Fibroblast of lung (primary cell): Measurements from ENCODE around the gene DLGAP1. TPM values are rescaled to one million over a fixed set of nuclear protein-coding genes. Genes with fewer than 3 reads are reported as not detected.

Source experiments
- DNase-seq, 2 donors: peaks; one replicate each; pipeline versions ENCODE4 v3.0.0 to v3.0.0-alpha.2; 2010; ENCODE audit warnings: low read depth in 2 of 2
- H2AFZ ChIP-seq: 2 replicates; pipeline ENCODE4 v1.5.1; 2012; ENCODE audit warnings: low read length, control low read depth, inconsistent platforms
- H3K27ac ChIP-seq: 2 replicates; pipeline ENCODE4 v1.5.1; 2011; ENCODE audit warnings: low read length, control low read depth; ENCODE audit not compliant: insufficient read depth
- H3K27me3 ChIP-seq: 2 replicates; pipeline ENCODE4 v1.5.1; 2011; ENCODE audit warnings: mild to moderate bottlenecking, low read length; ENCODE audit not compliant: control insufficient read depth, insufficient read depth
- H3K36me3 ChIP-seq: 2 replicates; pipeline ENCODE4 v1.5.1; 2011; ENCODE audit warnings: low read length; ENCODE audit not compliant: control insufficient read depth, insufficient read depth
- H3K4me1 ChIP-seq: 2 replicates; pipeline ENCODE4 v1.5.1; 2011; ENCODE audit warnings: low read length; ENCODE audit not compliant: control insufficient read depth, insufficient read depth; ENCODE audit errors: extremely low read depth
- H3K4me2 ChIP-seq: 2 replicates; pipeline ENCODE4 v1.5.1; 2011; ENCODE audit warnings: low read length, control low read depth; ENCODE audit not compliant: insufficient read depth; ENCODE audit errors: extremely low read depth
- H3K4me3 ChIP-seq, 4 experiments: fragments of 200-600 bp in 1 of 4; sonication (generic) in 1 of 4; replicated peaks in 1 of 4; 2 replicates each; pipeline ENCODE4 v1.5.1; 2011 to 2016; ENCODE audit warnings: low read length in 4 of 4, low read depth in 3 of 4, mild to moderate bottlenecking in 3 of 4, control low read depth in 2 of 4, inconsistent platforms in 1 of 4, mixed read lengths in 1 of 4; ENCODE audit not compliant: insufficient read depth in 1 of 4; ENCODE audit errors: control extremely low read depth in 1 of 4
- H3K79me2 ChIP-seq: 2 replicates; pipeline ENCODE4 v1.5.1; 2012; ENCODE audit warnings: mild to moderate bottlenecking, low read length, inconsistent platforms; ENCODE audit not compliant: control insufficient read depth, insufficient read depth
- H3K9ac ChIP-seq: 2 replicates; pipeline ENCODE4 v1.5.1; 2011; ENCODE audit warnings: mild to moderate bottlenecking, low read length, control low read depth; ENCODE audit not compliant: insufficient read depth
- H3K9me3 ChIP-seq: 2 replicates; pipeline ENCODE4 v1.5.1; 2012; ENCODE audit warnings: low read depth, low read length; ENCODE audit not compliant: control insufficient read depth, insufficient read depth
- H4K20me1 ChIP-seq: 2 replicates; pipeline ENCODE4 v1.5.1; 2011; ENCODE audit warnings: low read length; ENCODE audit not compliant: control insufficient read depth, insufficient read depth; ENCODE audit errors: extremely low read depth
- EZH2 ChIP-seq: IDR thresholded peaks from 2 replicates; pipeline ENCODE4 v1.5.1; 2012; ENCODE audit warnings: low read length, control low read depth, mild to moderate bottlenecking; ENCODE audit errors: missing control alignments
- polyA plus RNA-seq, 2 donors: library from polyadenylated mRNA; depleted of rRNA in 1 of 2; stranded (reverse) in 1 of 2; unstranded in 1 of 2; fragments of >200 nt; gene quantifications; 2 replicates each; pipeline ENCODE4 v1.2.1, GENCODE V29; 2011 to 2012; ENCODE audit warnings: missing spikeins in 1 of 2
- total RNA-seq: library from RNA; depleted of rRNA; stranded (reverse); fragments of >200 nt; gene quantifications from 2 replicates; pipeline ENCODE4 v1.2.1, GENCODE V29; 2014
- TF ChIP-seq, protein P1 (sequence below), 2 donors: IDR thresholded peaks in 1 of 2; conservative IDR thresholded peaks in 1 of 2; 1 replicate in 1 of 2; 2 replicates in 1 of 2; pipeline ENCODE4 v1.5.1; 2011 to 2012; ENCODE audit warnings: low read length in 2 of 2, control low read depth in 1 of 2, inconsistent platforms in 1 of 2, low read depth in 1 of 2, mild to moderate bottlenecking in 1 of 2

The DLGAP1 gene
- total and polyA plus RNA-seq, 2 donors (not counting 1 experiment from before 2014, with no cell fraction given), result 0.16 to 0.17 TPM

DNA sequence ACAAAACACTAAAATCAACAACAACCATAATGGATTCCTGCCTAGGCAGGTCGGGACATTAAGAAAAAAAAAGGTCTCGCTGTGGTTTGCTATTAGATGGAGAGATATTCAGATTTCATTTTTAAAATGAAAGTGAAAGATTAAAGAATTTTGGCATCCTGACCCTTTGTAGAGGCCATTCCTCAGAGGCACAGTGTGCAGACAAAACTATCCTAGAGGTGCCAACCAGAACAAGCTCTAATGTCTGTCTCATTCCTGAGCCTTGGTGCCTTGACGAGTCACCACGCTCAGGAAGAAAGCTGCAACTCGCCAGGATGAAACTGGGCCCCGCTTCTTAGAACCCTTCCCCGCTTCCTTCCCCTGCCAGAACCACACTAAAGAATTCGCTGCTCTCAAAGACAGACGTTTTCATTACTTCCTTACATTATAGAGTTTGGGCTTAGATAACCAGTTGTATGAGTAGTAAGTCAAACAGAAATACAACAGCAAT lies 849.1 kb downstream of the DLGAP1 start:
- peaks cover 2% of the 10 kb centered on the region for H3K79me2 ChIP-seq
- H3K4me1 ChIP-seq, result peaks cover 15% of the 10 kb centered on the region
- no peaks in the 10 kb centered on the region for H3K27me3 ChIP-seq
- peak overlapping the region; percentile 99 for H3K27ac ChIP-seq
- TF ChIP-seq, protein P1, sequence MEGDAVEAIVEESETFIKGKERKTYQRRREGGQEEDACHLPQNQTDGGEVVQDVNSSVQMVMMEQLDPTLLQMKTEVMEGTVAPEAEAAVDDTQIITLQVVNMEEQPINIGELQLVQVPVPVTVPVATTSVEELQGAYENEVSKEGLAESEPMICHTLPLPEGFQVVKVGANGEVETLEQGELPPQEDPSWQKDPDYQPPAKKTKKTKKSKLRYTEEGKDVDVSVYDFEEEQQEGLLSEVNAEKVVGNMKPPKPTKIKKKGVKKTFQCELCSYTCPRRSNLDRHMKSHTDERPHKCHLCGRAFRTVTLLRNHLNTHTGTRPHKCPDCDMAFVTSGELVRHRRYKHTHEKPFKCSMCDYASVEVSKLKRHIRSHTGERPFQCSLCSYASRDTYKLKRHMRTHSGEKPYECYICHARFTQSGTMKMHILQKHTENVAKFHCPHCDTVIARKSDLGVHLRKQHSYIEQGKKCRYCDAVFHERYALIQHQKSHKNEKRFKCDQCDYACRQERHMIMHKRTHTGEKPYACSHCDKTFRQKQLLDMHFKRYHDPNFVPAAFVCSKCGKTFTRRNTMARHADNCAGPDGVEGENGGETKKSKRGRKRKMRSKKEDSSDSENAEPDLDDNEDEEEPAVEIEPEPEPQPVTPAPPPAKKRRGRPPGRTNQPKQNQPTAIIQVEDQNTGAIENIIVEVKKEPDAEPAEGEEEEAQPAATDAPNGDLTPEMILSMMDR (conservative IDR thresholded peaks at IDR 0.05 in 1 of 2, IDR thresholded peaks at IDR 0.05 in 1 of 2; ENCODE audit: low read depth in 1 of 2, low read length in 2 of 2), result no peak
- H4K20me1 ChIP-seq, result no peaks in the 10 kb centered on the region
- no peaks in the 10 kb centered on the region for H3K9me3 ChIP-seq
- DNase-seq, result peak; percentile 63 to 69
- peak overlapping the region; percentile 89 for H3K4me2 ChIP-seq
- H2AFZ ChIP-seq, result no peak overlapping the region
- no peaks in the 10 kb centered on the region for H3K36me3 ChIP-seq
- H3K9ac ChIP-seq, result peak overlapping the region; percentile 74
- H3K4me3 ChIP-seq, result peak overlapping the region; percentile 32 to 94 (median 48)

DNA sequence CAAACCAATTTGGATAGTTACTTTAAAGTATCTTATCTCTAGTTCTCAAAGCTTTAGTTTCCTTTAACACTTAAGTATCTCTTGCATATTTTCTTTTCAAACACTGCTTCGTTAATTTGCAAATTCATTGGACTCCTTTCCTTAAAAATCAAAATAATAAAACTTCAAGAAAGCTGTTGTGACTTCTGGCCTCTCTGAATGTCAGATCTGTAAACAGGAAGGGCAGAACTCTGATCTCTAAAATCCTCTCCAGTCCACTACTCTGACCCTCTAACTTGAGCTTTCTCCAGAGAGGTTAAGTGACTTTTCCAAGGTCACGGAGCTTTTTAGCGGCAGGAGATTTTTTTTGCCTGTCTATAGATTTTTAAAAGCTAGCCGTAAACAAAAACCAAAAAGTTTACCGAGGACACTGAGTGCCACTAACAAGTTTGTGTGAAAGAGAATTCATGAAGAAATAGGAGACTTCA lies 849.6 kb downstream of the DLGAP1 start:
- DNase-seq, result peak in 1 of 2 donors; percentile 59
- TF ChIP-seq, protein P1 (conservative IDR thresholded peaks at IDR 0.05 in 1 of 2, IDR thresholded peaks at IDR 0.05 in 1 of 2; ENCODE audit: low read depth in 1 of 2, low read length in 2 of 2), result no peak
- TF ChIP-seq EZH2, result no peak
- no peaks in the 10 kb centered on the region for H3K36me3 ChIP-seq
- H3K4me3 ChIP-seq, result peak overlapping the region; percentile 35 to 94 (median 48)
- peaks cover 2% of the 10 kb centered on the region for H3K79me2 ChIP-seq
- H2AFZ ChIP-seq, result no peak overlapping the region
- H4K20me1 ChIP-seq, result no peaks in the 10 kb centered on the region
- no peaks in the 10 kb centered on the region for H3K27me3 ChIP-seq
- H3K4me1 ChIP-seq, result peaks cover 15% of the 10 kb centered on the region
- H3K27ac ChIP-seq, result peak overlapping the region; percentile 99
- peak overlapping the region; percentile 89 for H3K4me2 ChIP-seq
- no peaks in the 10 kb centered on the region for H3K9me3 ChIP-seq
- H3K9ac ChIP-seq, result peak overlapping the region; percentile 74

DNA sequence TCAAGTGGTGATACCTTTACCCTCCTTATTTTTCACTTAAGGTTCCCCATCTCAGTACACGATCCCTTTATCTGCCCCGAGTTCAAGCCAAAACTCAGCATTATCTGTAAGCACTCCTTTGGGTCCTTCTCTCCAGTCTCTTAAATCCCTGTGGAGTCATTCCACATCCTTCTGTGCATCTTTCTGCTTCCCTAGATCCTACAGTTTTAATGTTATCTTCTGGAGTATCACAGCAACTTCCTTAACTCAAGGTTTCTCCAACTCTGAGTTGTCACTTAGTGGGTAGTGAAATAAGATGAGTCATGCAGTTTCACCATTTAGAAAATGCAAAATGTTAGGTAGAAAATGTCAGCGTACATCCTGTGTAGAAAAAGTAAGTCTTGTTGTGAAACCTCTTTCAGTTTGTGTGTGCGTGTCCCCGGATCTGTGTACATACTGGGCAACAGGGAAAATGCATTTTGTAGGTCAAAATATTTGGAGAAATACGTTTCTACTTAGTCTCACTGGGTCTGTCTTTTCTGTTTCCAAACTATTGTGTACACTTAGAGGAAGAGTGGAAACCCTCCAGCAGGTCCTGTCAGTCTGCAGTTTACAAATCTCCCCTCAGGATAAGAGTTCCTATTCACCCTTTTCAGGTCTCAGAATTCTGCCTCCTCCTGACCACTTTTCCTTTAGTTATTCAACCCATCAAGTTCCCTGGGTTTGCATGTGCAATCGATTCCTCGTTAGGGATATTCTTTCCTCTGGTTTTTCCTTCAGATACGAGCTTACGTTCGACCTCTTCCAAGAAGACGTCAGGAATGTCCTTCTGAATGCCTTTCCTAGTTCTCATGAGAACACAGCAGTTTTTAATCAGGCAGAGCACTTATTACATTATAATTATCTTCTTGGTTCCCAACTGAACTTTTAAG lies 850.4 kb downstream of the DLGAP1 start:
- DNase-seq, result peak; percentile 97
- Histone ChIP-seq H3K4me1 (peaks cover 15% of the 10 kb centered on the region), H2AFZ (no peak overlapping the region), H3K27ac (peak overlapping the region; percentile 99), H3K9me3 (no peaks in the 10 kb centered on the region), H3K9ac (peak overlapping the region; percentile 74), H4K20me1 (no peaks in the 10 kb centered on the region), H3K27me3 (no peaks in the 10 kb centered on the region), H3K79me2 (peaks cover 2% of the 10 kb centered on the region), H3K4me2 (peak overlapping the region; percentile 89), H3K36me3 (no peaks in the 10 kb centered on the region), H3K4me3 (peak overlapping the region; percentile 35 to 94 (median 48))
- TF ChIP-seq, protein P1 (conservative IDR thresholded peaks at IDR 0.05 in 1 of 2, IDR thresholded peaks at IDR 0.05 in 1 of 2; ENCODE audit: low read depth in 1 of 2, low read length in 2 of 2), result no peak
- no peak for TF ChIP-seq EZH2
